Measurements from ENCODE around the gene OXA1L.
"Not testable (repeated sequence)": the region's sequence is repeated elsewhere in the genome, so short reads cannot be mapped to it uniquely, and the experiment has no call there.

The OXA1L gene

DNA sequence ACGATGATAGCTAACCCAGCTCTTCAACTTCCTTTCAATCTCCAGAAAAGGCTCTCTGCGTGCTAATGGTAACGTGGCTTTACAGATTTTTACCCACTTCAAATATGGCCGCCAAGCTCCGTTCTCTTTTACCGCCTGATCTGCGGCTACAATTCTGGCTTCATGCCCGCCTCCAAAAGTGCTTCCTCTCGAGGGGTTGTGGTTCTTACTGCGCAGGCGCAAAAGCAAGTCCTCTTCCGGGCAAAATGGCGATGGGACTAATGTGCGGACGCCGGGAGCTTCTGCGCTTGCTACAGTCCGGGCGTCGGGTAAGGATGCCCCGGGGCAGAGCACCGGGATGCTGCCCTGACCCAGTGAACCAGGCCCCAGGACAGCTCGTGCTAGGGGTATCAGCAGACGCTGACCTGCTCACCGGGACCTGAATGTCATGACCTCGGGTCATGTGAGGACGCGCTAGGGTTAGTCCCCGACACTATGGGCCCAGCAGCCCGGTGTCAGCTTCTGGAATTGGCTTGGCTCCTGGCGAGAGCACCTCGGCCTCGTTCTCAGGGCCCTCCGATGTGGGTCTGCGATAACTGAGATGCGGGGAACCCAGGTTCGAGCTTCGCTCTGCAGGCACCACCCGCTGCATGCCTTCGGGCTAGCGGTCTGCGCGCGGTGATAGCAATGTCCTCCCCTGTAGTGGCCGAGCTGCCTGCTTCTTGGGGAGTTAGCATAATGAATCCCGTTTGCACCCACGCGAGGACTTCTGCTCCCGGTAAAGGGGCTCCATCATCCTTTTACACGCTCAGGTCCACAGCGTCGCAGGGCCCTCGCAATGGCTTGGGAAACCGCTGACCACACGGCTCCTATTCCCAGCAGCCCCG lies at the start of gene OXA1L:
TSS of gene OXA1L (plus strand) at position 232 of the 866 bp plus-strand sequence. CDS start at position 246, 14 bp downstream.
- DNase-seq: peak; percentile 97

DNA sequence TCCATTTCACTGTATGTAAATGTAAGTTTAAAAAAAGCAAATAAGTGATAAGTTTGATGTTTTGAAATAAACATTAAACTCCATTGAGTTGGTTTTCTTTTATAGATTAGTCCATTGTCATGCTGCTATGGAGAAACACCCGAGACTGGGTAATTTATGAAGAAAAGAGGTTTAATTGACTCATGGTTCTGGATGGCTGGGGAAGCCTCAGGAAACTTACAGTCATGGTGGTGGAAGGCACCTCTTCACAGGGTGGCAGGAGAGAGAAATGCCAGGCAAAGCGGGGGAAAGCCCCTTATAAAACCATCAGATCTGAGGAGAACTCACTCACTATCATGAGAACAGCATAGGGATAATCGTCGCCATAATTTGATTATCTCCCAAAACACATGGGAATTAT lies 48.4 kb upstream of the OXA1L start:
- no peak for DNase-seq

DNA sequence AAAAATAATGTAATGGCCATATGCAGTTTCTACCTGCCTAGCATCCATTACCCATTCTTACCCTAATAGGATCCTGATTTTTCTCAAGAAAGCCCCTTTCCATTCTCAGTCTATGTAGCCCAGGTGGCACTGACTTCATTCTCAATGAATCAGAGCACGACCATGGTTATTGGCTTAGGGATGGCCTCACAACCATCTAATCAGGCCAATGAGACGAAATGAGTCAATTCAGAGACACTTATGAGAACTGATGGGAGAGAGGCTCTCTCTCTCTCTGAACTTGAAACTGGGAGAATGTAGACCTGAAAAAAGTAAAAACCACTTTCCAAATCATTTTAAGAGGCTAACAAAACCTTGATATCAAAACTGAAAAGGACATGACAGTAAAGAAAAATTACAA lies 45.3 kb upstream of the OXA1L start:
- no peak for DNase-seq

DNA sequence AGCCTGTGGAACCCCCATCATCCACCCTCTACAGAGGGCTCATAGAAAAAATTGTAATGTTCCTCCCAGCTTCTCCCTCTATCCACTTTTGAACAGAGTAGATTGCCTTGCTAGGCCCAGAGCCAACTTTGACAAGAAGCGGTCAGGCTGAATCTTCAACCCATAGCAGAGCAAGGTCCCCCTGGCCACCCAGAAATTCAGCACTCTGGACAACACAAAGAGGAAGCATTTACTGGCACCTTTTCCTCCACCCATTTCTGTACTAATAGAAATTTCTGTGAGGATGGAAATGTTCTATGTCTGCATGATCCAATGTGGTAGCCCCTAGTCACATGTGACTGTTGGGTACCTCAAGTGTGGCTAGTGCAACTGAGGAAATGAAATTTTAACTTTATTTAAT lies 42.7 kb upstream of the OXA1L start:
- DNase-seq: no peak

DNA sequence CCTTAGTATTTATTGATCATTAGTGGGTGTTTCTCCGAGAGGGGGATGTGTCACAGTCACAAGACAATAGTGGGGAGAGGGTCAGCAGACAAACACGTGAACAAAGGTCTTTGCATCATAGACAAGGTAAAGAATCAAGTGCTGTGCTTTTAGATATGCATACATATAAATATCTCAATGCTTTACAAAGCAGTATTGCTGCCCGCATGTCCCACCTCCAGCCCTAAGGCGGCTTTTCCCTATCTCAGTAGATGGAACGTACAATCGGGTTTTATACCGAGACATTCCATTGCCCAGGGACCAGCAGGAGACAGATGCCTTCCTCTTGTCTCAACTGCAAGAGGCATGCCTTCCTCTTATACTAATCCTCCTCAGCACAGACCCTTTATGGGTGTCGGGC lies 41.6 kb upstream of the OXA1L start:
- DNase-seq: not testable (repeated sequence)

DNA sequence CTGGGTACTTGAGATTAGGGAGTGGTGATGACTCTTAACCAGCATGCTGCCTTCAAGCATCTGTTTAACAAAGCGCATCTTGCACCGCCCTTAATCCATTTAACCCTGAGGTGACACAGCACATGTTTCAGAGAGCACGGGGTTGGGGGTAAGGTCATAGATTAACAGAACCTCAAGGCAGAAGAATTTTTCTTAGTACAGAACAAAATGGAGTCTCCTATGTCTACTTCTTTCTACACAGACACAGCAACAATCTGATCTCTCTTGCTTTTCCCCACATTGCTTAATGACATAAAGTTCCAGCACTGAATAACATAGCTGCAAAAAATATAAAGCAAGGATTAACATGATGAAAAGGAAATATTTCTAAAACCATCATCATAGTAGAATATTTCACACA lies 41.1 kb upstream of the OXA1L start:
- DNase-seq: not testable (repeated sequence)

DNA sequence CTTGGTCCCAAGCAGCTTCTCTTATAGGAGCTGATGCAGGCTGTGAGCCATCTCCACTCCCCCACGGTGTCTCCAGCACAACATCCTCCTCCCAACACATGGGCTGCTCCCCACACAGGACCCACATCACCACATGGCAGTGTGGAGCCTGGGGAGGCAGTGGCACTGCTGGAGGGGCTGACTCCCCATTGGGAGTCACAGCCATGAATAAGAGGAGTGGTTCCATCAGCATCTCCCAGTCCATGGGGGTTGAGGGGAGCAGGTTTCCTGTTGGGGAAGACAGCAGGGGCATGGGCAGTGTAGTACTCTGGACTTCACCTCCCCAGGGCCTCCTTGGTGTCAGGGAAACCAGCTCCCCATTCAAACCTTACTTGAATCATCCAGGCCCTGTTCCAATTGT lies 40.5 kb upstream of the OXA1L start:
- DNase-seq: no peak

DNA sequence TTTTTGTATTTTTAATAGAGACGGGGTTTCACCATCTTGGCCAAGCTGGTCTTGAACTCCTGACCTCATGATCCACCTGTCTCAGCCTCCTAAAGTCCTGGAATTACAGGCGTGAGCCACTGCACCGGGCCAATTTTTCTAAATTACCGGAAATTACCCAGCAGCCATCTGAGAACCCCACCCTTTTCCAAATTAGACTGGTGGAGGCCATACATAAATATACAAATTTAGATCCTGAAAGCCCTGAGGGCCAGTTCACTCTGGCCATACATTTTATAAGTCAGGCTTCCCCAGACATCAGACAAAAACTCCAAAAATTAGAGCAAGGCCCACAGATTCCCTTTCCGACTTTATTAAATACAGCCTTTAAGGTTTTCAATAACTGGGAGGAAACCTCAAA lies 34.4 kb upstream of the OXA1L start:
- not testable (repeated sequence) for DNase-seq

DNA sequence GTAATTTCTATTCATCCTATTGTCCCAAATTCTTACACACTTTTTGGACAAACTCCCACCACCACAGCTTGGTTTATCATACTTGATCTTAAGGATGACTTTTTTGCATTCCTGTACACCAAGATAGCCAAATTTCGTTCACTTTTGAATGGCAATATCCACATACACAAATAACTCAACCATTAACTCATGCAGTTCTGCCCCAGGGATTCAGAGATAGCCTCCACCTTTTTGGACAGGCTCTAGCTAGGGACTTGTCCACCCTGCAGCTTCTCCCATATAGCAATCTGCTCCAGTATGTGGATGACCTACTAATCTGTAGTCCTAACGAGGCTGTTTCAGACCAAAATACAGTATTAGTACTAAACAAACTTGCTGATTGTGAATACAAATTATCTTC lies 32.7 kb upstream of the OXA1L start:
- no peak for DNase-seq

DNA sequence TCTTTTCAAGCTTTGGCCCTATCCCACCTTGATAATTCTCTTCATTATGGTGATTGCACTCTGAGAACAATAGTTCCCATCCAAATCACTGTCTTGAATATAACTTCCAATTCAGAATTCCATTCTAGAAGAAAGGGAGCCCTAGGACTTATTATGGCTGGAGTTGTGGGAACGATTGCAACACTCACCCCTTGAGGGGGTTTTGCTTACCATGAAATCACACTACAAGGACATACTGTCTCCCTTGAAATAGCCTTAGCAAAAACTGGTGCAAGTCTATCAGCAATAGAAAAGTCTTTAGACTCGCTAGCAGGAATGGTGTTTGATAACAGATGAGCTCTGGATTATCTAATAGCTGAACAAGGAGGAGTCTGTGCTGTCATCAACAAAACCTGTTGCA lies 31.4 kb upstream of the OXA1L start:
- no peak for DNase-seq

DNA sequence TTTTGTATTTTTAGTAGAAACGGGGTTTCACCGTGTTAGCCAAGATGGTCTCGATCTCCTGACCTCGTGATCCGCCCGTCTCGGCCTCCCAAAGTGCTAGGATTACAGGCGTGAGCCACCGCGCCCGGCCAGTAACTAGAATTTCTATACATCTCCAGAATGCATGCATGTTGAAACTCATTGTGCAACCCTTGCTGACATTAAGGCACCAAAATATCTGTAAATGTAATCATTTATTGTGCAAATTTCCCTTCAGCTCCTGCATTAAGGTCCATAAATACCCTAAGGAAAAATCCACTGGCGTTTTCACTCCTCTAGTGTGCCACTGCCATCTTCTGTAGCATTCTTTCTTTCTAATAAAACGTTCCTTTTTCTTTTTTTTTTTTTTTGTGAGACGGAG lies 30.1 kb upstream of the OXA1L start:
- not testable (repeated sequence) for DNase-seq

DNA sequence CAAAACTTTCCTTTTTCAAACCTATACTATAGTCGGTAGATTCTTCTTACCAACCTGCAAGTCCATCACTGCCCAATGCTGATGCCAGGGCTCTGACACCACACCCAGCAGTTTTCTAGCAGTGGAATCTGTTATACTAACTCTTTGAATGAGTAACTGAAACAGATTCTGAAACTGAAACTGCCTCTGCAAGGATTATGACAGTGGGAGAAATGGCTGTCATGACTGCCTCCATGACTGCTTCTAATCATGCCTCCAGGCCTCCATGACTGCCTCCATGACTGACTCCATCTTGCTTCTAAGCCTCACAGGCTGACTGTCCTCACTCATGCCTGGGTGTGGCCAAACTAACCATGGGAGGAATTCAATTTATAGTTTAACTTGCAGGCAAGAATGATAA lies 29.4 kb upstream of the OXA1L start:
- DNase-seq: no peak

DNA sequence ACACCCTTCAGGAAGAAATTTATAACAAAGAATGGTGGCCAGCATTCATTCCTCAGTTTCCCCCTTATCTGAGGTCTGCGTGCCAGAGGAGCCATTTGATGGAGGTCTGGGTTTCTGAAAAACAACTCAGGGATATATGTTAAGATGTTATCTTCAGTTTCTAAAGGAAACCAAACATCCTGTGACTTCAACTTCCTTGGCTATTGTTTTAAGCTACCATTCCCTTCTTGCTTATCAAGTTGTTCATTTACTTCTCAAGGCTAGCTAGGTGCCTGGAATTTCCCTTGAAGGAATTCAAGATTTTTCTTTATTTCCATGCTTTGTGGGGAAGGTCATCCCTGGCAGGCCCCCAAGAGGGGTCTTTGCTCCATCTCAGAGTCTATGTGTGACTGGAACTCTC lies 27.1 kb upstream of the OXA1L start:
- DNase-seq: no peak

DNA sequence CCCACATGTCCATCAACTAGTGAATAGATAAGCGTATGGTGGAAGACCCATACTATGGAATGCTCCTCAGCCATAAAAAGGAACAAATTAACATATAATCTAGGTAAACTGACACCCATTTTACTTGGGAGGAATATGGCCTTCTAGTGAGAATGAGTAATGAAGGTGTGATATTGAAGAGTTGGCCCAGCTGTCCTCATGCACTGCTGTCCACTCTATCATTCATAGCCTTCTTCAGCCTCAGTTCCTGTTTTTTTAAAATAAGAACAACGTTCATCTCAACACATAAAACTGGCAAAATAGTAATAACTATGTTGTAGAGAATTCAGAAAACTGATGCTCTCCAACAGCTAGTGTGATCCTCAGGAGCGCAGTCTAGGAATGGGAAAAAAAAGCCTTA lies 26.5 kb upstream of the OXA1L start:
- DNase-seq: no peak

DNA sequence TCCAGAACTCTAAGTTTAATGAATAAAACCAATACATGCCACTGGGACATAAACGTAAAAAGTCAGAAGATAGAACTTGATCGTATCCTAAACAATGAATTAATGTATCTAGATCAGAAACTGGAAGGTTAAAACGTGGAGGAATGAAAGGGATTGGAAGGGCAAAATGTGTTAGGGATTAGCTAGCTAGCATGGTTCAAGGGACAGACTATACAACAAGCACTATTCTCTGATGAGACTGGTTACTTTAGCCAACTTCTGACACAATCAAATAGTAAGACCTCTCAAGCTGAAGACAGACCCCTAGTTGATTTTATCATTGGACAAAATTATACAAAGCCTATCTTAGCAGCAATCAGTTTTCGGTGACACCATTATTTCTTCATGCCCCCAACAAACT lies 18.7 kb upstream of the OXA1L start:
- no peak for DNase-seq

DNA sequence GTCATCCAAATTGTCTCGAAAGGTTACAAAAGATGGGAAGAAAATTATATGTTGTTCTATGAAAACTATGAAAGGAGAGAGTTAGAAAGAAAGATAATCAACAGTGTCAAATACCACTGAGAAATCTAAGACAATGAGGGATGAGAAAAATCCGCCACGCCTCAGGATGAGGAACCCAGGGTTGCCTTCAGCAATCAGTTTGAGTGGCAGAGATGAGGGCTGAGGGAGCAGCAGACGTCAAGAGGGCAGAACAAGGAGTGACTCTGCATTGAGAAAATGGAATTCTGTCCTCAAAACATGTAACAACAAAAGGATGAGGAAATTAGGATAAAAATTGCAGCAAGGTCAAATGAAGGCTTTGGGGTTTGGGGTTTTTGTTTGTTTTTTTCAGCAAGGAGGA lies 18.3 kb upstream of the OXA1L start:
- DNase-seq: no peak

DNA sequence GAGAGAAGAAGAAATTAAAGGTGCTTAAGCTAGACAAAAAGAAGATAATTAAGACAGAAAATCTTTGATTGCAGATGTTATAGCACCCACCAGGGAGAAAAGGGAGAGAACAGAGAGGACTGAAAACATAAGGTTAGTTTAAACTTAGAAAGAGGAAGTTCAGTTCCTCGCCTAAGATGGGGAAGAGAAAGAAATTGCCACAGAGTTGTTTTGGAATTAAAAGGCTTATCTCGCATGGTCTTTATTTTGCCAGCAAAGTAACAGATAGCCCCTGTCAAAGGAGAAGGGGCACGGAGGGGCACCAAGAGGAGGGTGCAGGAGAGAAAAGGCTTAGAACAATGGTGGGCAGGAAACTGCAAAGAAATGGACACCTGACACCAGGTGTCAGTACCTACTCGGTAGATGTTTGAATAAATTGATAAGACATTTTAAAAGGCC lies 17.8 kb upstream of the OXA1L start:
- no peak for DNase-seq

DNA sequence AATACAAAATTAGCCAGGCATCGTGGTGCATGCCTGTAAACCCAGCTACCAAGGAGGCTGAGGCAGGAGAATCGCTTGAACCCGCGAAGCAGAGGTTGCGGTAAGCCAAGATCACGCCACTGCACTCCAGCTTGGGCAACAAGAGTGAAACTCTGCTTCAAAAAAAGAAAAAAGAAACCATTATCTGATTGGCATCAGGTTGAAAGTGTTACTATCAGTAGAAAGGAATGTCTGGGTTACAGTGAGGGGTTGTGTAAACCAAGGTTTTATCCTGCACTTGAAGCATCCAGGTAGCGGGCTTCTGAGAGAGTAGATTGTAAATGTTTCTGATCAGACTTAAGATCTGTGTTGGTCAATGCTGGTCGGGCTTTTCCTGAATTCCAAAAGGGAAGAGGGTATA lies 14.1 kb upstream of the OXA1L start:
- DNase-seq: no peak

DNA sequence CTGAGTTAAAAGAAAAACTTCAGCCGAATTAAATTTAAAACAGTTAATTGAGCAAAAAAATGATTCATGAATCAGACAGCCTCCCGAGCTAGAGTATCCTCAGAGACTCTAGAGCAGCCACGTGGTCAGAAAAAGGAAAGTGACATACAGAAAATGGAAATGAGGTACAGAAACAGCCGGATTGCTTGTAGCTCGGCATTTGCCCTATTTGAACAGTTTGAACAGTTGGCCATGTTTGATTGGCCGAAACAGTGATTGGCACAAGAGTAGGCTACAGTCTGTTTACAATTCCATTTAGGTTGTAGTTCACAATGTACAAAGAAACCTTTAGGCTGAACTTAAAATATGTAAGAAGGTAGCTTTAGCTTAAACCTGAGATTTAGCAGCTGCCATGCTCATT lies 12.9 kb upstream of the OXA1L start:
- DNase-seq: no peak

DNA sequence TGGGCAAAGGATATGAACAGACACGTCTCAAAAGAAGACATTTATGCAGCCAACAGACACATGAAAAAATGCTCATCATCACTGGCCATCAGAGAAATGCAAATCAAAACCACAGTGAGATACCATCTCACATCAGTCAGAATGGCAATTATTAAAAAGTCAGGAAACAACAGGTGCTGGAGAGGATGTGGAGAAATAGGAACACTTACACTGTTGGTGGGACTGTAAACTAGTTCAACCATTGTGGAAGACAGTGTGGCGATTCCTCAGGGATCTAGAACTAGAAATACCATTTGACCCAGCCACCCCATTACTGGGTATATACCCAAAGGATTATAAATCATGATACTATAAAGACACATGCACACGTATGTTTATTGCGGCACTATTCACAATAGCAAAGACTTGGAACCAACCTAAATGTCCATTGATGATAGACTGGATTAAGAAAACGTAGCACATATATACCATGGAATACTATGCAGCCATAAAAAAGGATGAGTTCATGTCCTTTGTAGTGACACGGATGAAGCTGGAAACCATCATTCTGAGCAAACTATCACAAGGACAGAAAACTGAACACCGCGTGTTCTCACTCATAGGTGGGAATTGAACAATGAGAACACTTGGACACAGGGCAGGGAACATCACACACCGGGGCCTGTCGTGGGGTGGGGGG lies 8.4 kb upstream of the OXA1L start:
- not testable (repeated sequence) for DNase-seq

DNA sequence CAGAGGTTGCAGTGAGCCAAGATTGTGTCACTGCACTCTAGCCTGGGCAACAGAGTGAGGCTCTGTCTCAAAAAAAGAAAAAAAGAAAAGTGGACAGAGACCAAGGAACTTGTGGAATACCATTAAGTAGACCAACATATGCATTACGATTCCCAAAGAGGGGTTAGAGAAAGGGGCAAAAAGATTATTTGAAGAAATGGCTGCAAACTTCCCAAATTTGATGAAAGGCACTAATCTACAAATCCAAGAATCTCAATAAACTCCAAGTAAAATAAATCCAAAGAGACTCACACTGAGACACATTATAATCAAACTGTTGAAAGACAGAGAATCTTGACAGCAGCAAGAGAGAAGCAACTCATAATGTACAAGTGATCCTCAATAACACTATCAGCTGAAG lies 4.8 kb upstream of the OXA1L start:
- no peak for DNase-seq

DNA sequence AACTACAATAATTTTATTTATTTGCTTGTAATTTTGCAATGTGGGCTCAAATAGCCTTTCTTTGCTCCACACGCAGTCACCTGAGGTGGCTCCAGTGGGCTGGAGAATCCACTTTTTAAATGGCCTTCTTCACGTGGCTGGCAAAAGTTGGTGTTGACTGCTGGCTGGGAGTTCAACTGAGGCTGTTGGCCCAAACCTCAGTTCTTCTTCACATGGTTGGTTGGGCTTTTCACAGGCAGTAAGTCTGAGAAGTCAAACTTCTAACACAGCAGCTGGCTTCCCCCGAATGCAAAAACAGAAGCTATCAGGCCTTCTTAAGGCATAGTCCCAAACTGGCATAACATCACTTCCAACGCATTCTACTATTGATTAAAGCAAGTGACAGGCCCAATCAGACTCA lies 2.1 kb upstream of the OXA1L start:
- no peak for DNase-seq

DNA sequence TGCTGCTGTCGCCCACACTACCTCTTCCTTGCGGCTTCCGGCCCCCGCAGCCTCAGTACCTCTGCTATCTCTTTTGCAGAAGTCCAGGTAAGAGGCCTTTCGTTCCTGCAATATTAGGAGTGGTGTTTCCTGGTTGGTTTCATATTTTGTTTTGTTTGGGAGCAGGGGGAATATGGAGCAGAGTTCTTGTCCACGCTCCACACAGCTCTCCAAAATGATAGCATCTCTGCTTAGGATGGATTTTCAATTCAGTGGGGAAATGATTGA lies 768 bp downstream of the OXA1L start:
- DNase-seq: no peak

DNA sequence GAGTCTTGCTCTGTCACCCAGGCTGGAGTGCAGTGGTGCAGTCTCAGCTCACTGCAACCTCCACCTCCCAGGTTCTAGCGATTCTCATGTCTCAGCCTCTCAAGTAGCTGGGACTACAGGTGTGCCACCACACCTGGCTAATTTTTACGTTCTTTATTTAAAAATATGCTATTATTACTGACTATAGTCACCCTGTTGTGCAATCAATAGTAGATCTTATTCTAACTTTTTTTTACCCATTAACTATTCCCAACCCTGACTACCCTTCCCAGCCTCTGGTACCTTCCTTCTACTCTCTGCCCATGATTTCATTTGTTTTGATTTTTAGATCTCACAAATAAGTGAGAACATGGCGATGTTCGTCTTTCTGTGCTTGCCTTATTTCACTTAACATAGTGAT lies 2.5 kb downstream of the OXA1L start:
- DNase-seq: no peak

DNA sequence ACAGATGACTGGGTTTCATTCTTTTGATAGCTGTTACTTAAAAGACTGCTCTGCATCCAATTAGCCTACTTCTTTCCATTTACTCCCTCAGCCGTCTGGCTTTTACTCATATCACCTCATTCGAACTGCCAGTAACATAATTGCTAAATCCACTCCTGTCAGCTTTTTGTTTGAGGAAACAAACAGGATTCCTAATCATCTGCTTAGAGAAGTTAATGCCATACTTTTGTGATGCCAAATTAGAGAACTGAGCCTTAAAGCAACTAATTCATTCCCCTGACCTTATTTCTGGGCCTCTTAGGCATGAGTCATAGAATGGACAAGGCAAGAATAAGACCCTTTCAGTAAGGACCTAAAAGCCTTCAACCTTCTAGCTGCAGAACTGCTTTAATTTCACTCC lies 2.9 kb downstream of the OXA1L start:
- no peak for DNase-seq

Data from NCI-H1048 (cell line).